HG03442 (cell line): Measurements from ENCODE around the gene FARS2.

Source experiments
- ATAC-seq: cut with Tn5 transposase; IDR thresholded peaks from one replicate; pipeline ENCODE4 v1.9.1; 2021; ENCODE audit warnings: mild to moderate bottlenecking, moderate library complexity; ENCODE audit not compliant: unreplicated experiment

FARS2 gene

DNA sequence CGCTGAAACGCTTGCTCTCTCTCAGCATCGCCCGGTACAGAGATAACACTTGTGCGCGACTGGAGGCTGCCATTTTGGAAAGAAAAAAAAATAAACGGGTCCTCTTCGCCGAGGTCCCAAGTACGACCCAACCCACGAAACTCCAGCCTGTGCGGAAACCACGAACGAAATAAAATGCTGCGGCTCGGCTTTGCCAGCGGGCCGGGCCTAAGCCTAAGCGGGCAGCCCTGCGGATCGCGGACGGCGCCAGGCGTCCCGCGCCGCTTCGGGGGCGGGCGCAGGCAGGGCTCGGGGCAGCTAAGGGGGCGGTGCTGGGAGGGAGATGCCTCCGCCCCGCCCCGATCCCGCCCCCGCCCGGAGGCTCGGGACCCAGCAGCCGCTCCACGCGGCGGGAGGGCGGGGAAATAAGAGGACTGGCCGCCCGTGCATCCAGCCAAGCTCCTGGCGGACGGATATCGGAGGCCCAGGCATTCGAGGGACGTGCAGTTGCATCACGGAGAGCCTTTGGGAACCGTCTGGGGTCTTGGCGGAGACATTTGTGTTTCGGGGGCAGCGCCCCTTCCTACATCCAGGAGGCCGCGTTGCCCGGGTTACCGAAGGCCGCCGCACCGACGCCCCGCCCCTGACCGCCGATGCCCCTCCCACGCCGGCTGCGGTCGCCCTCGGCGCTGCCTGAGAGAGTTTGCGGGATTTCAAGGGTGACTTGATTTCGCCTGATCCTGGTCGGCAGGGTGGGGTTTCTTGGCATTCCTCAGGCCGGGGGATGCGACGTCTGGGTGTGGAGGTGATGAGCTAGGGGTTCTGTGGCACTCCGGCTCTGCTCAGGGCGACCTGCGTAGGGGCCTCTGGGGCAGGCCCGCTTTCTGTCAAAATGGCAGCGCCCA, at the start of gene FARS2, which contains the start of gene LYRM4:
Gene FARS2 (plus strand): TSS at position 853 of the 884 bp plus-strand sequence.
Gene LYRM4 (minus strand): TSS at position 290 of the 884 bp plus-strand sequence. CDS start 217 bp downstream, at position 73.
- ATAC-seq, result peak; percentile 69

DNA sequence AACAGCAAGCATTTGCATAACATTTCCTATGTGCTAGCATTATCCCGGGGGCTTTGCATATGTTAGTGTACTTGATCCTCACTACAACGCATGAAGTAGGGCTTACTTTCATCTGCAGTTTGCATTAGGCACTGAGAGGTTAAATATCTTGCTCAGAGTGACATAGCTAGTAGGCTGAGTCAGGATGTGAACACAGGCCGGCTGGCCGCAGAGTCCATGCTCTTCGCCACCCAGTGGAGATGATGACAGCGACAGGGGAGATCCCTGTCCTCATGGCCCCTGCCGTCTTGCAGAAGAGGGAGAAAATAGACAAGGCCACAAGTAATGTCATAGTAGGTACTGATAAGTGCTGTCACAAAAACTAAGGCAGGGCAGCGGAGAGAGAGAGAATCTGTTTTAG, 47.5 kb upstream of the FARS2 start:
- no peak for ATAC-seq

GRCh38 chr6:5214570-5215052, 46.7 kb upstream of the FARS2 start:
- ATAC-seq, result no peak

DNA sequence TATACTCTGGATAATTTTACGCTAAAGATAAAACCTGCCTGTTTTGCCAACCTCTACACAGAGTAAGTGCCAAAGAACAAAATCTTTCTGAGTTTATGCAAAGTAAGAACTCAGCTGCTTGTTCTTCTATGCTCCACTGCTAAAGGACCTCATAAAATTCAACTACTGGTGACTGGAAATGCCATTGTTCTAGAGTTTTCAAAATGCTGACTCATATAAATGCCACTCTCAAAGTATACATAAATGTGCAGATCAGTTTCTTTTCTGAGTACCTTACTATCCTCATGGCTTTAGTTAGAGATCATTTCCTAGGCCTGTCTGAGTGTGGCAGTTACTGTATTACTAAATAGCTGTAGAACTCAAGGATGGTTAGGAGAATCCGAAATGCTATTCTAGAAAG, 46.2 kb upstream of the FARS2 start:
- no peak for ATAC-seq

- no peak for ATAC-seq
Measured at GRCh38 chr6:5215799-5216198, 45.5 kb upstream of the FARS2 start.

DNA sequence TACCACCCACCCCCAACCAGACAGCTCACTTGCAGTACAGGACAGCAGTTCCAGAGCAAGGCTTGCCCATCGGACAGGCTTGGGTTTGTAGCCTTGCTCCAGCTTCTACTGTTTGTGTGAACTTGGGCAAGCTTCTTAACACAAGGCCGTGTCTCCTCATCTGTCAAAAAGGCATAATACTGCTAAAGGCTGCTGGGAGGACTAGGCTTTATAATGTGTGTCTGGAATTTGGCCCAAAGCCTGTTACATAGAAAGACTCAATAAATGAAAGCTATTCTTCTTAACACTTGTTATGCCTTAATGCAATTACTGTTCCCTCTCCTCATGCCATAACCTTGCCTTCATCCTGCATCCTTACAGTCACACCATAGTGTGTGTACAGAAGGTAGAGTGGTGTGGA, 44.0 kb upstream of the FARS2 start:
- no peak for ATAC-seq

DNA sequence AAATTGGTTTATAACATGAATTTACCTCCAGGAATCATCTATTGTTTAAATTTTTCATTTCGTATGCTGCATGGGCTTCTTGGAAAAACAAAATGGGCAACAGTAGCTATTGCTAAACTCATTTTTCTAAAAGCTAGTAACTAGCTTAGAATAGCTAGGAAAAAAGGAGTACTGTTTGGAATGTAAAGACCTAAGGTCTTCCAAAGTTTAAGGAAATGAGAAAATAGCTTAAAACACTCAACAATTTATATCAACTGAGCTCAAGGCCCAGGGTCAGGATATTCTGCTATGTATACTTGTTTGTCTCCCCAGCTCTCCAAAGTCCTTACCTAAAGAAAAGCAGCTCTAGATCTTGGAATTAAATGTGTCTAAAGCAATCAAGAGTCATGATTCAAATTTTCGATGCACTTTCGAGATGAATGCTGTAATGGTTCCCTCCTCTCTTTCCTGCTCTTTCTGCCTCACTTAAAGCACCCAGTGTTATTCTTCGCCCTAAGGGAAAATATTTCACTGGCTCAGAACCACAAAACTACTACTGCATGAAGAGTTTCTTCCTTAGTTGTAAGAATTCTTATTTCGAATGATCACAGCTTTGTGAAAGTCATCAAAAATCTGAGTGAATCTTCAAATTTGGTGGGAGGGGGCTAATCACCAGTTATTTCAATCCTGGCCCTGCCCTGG, 42.2 kb upstream of the FARS2 start:
- ATAC-seq, result no peak

DNA sequence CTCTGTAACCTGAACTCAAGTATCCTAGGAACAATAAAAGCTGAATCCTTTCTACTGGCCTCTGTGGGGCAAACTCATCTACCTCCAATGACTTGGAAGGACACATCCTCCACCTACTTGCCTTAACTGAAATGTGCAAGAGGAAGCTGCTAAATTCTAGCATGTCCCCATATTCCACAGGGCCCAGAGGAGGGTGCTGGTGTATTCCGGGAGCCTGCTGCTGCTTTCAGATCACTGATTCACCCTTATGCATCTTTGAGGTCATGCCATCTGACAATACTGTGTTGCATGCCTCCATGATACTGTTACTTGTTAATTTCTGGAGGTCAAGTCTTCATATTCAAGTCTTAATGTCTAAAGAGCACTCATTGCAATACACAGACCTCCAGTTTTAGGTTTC, 40.9 kb upstream of the FARS2 start:
- no peak for ATAC-seq

DNA sequence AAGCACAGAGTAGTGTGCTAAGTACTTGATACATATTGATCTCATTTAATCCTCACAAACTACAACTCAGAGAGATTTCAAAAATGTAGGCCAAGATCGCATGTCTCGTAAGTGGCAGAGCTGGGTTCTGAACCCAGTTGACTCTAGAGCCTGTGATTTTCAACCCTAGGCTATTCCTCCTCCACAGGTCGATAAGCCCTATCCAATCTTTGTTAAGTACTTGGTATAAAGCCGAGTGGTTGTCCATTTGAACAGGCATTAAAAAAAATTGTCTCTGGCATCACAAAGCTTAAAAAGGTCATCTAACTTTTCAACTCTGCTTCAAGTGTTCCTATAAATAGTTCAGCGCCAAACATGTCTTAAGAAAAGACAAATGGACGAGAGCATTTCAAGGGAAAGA, 38.0 kb upstream of the FARS2 start:
- no peak for ATAC-seq

DNA sequence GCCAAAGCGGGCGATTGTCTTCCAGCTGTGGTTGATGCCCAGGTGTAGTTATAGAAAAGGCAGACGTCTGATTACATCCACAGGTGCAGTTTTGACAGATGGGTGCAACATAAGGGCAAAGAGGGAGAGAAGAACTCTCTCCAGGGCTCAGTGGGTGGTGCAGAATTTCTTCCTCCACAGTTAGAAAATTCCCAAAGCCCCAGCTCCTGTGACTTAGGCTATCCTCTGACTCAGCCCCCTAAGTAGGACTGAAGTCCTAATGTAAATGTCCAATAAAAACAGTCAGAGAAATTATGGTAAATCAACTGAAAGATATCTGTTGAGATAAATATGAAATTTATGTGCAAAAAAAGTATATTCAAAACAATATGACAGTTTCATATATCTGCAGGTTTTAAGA, 32.0 kb upstream of the FARS2 start:
- ATAC-seq, result no peak

- ATAC-seq, result no peak
Measured at GRCh38 chr6:5230081-5230480, 31.2 kb upstream of the FARS2 start.

GRCh38 chr6:5231289-5231688, 30.0 kb upstream of the FARS2 start:
- ATAC-seq, result no peak

GRCh38 chr6:5234874-5235273, 26.4 kb upstream of the FARS2 start:
- no peak for ATAC-seq

DNA sequence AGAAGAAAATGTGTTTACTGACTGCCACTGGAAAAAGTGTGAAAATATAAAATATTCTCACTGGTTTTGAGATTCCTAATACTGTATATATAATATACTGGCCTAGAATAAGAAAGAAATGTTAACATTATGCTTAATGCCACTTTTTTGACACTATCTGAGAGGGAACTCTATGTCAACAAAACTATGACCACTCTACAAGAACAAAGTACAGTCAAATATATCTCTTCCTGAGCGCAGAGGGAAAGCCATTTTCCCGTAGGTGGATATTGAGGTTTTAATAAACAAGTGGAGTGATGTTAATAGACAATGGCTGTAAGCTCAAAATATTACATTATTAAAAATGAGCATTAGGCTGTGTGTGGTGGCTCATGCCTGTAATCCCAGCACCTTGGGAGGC, 25.5 kb upstream of the FARS2 start:
- no peak for ATAC-seq

DNA sequence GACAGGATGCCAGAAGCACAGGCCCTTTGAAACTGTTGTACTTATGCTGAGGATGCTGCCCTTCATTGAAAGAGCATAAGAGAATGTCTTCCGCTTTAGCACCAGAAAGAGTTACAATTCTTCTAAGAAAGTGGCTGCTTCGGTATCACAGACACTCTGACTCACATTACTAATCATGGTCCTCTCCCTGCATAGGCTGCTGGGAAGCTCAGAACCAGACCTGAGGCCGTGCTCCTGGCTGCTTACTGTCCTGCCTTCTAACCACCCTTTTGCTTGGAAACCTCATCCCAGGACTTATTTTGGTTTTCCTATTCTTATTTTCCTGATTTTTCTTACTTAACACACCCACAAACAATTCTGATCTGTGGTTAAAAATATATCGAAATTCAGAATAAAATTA, 23.5 kb upstream of the FARS2 start:
- ATAC-seq, result no peak

DNA sequence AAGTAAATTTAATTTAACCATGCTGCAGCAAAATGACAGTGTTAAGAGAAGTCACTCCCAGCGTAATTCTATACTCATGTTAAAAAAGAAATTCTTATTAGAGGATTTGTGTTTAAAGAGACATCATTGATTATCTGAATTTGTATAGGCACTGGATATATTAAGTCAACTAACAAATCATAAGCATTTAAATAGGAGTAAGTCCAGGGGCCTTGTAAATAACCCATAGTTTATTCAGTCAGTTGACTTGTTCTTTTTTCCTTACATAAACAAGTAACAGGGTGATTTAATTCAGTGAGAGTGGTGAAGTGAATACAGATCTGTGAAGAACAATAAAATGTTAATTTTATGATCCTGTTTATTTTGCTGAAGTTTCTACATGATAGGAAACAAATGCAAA, 23.0 kb upstream of the FARS2 start:
- ATAC-seq, result no peak

DNA sequence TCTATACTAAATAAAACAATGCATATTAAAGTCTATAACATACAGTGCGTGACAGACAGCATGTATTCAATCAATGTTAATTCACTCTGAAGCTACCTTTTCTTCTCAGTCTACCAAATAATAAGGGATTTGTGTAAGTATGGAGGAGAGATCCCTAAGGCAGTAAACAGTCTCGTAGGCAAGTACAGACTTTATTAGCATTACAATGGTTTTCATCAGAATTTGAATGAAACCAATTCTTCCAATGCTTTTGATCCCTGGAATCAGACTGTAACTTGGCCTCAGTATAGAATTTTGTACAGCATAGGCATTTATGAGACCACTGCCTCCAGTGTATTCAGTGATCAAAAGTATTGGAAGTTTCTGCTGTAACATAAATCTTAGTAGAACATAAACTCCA, 20.1 kb upstream of the FARS2 start:
- no peak for ATAC-seq

- ATAC-seq, result no peak
Measured at GRCh38 chr6:5243069-5243468, 18.2 kb upstream of the FARS2 start.

GRCh38 chr6:5246141-5247097, 14.9 kb upstream of the FARS2 start:
- no peak for ATAC-seq

- no peak for ATAC-seq
Measured at GRCh38 chr6:5247201-5247600, 14.1 kb upstream of the FARS2 start.
